ENCODE measurements around the gene TERC.

Gene TERC

DNA sequence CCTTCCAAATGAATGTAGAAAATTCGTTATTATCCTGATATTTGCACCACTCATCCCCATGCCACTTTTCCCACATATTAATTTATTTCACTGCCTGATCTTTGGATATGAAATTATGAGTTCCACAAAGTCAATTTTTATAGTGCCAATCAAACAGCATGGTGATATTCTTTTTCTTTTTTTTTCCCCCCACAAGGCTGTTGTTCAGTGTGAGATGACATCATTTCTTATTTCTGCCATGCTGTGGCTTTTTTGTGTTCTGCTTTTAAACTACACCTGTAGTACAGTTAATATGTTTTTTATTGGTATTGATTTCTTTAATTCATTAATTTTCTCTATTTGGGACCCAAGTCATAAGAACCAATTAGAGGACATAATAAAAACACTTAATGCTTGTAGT, 22.9 kb upstream of the TERC start:
- Histone ChIP-seq H3K36me3 (ENCODE audit: control insufficient read depth, insufficient read depth, low read length) (peaks cover 4% of the 10 kb centered on the region), H3K27me3 (replicated peaks; ENCODE audit: control insufficient read depth, insufficient read depth, low read length) (no peaks in the 10 kb centered on the region), H3K4me3 (replicated peaks; ENCODE audit: low read depth, low read length) (no peak overlapping the region)
- TF ChIP-seq, protein P1, sequence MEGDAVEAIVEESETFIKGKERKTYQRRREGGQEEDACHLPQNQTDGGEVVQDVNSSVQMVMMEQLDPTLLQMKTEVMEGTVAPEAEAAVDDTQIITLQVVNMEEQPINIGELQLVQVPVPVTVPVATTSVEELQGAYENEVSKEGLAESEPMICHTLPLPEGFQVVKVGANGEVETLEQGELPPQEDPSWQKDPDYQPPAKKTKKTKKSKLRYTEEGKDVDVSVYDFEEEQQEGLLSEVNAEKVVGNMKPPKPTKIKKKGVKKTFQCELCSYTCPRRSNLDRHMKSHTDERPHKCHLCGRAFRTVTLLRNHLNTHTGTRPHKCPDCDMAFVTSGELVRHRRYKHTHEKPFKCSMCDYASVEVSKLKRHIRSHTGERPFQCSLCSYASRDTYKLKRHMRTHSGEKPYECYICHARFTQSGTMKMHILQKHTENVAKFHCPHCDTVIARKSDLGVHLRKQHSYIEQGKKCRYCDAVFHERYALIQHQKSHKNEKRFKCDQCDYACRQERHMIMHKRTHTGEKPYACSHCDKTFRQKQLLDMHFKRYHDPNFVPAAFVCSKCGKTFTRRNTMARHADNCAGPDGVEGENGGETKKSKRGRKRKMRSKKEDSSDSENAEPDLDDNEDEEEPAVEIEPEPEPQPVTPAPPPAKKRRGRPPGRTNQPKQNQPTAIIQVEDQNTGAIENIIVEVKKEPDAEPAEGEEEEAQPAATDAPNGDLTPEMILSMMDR (IDR thresholded peaks at IDR 0.05; ENCODE audit: insufficient read depth, low read length, poor library complexity, severe bottlenecking) = no peak
- DNase-seq (ENCODE audit: extremely low read depth, insufficient read length) = no peak

GRCh38 chr3:169787120-169787519, 22.3 kb upstream of the TERC start:
- TF ChIP-seq, protein P1 (IDR thresholded peaks at IDR 0.05; ENCODE audit: insufficient read depth, low read length, poor library complexity, severe bottlenecking) = no peak
- H3K36me3 ChIP-seq (ENCODE audit: control insufficient read depth, insufficient read depth, low read length) = peaks cover 3% of the 10 kb centered on the region
- no peak overlapping the region for H3K4me3 ChIP-seq (replicated peaks; ENCODE audit: low read depth, low read length)
- no peak for DNase-seq (ENCODE audit: extremely low read depth, insufficient read length)
- H3K27me3 ChIP-seq (replicated peaks; ENCODE audit: control insufficient read depth, insufficient read depth, low read length) = no peaks in the 10 kb centered on the region

- Histone ChIP-seq H3K4me3 (replicated peaks; ENCODE audit: low read depth, low read length) (no peak overlapping the region), H3K36me3 (ENCODE audit: control insufficient read depth, insufficient read depth, low read length) (peaks cover 8% of the 10 kb centered on the region), H3K27me3 (replicated peaks; ENCODE audit: control insufficient read depth, insufficient read depth, low read length) (no peaks in the 10 kb centered on the region)
- TF ChIP-seq, protein P1 (IDR thresholded peaks at IDR 0.05; ENCODE audit: insufficient read depth, low read length, poor library complexity, severe bottlenecking) = no peak
- DNase-seq (ENCODE audit: extremely low read depth, insufficient read length) = no peak
These were observed 16.5 kb upstream of the TERC start for GRCh38 chr3:169781209-169781855.

DNA sequence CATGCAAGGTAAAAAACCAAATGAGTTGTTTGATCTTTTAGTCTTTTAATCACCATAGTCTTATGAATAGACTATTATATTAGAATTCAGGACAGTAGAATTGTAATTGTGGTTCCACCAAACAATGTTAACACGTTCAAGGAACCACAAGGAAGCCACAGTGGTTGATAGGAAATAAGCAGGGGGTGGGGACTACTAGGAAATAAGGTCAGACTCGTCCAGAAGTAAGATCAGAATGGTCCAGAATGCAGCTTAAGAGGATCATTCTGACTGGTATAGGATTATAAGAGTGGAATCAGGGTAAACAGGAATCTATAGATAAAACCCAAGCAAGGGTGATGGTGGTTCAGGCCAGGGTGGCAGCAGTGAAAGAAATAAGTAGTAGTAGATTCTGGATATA, 15.9 kb upstream of the TERC start:
- Histone ChIP-seq H3K27me3 (replicated peaks; ENCODE audit: control insufficient read depth, insufficient read depth, low read length) (no peaks in the 10 kb centered on the region), H3K36me3 (ENCODE audit: control insufficient read depth, insufficient read depth, low read length) (peaks cover 7% of the 10 kb centered on the region), H3K4me3 (replicated peaks; ENCODE audit: low read depth, low read length) (no peak overlapping the region)
- no peak for DNase-seq (ENCODE audit: extremely low read depth, insufficient read length)
- TF ChIP-seq, protein P1 (IDR thresholded peaks at IDR 0.05; ENCODE audit: insufficient read depth, low read length, poor library complexity, severe bottlenecking) = no peak

GRCh38 chr3:169777822-169778221, 13.0 kb upstream of the TERC start:
- peaks cover 9% of the 10 kb centered on the region for H3K36me3 ChIP-seq (ENCODE audit: control insufficient read depth, insufficient read depth, low read length)
- TF ChIP-seq, protein P1 (IDR thresholded peaks at IDR 0.05; ENCODE audit: insufficient read depth, low read length, poor library complexity, severe bottlenecking) = no peak
- no peak for DNase-seq (ENCODE audit: extremely low read depth, insufficient read length)
- H3K27me3 ChIP-seq (replicated peaks; ENCODE audit: control insufficient read depth, insufficient read depth, low read length) = no peaks in the 10 kb centered on the region
- no peak overlapping the region for H3K4me3 ChIP-seq (replicated peaks; ENCODE audit: low read depth, low read length)

DNA sequence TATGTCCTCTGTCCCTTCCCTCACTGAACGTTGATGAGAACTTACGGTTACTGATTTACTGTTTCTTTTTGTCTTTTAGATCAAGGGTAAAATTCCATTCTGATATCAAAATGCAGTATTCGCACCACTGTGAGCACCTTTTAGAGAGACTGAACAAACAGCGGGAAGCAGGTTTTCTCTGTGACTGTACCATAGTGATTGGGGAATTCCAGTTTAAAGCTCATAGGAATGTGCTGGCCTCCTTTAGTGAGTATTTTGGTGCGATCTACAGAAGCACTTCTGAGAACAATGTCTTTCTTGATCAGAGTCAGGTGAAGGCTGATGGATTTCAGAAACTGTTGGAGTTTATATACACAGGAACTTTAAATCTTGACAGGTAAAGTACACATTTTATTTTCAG, 9.3 kb upstream of the TERC start:
- DNase-seq (ENCODE audit: extremely low read depth, insufficient read length) = no peak
- H3K36me3 ChIP-seq (ENCODE audit: control insufficient read depth, insufficient read depth, low read length) = peaks cover 3% of the 10 kb centered on the region

More for the DNA sequence above, 9.3 kb upstream of the TERC start:
- Histone ChIP-seq H3K27me3 (replicated peaks; ENCODE audit: control insufficient read depth, insufficient read depth, low read length) (no peaks in the 10 kb centered on the region), H3K4me3 (replicated peaks; ENCODE audit: low read depth, low read length) (peak overlapping the region; percentile 78)
- TF ChIP-seq, protein P1 (IDR thresholded peaks at IDR 0.05; ENCODE audit: insufficient read depth, low read length, poor library complexity, severe bottlenecking) = no peak

Data from GM06990 (cell line).